A375 (cell line): ENCODE results near the gene DOLK. TPM values are rescaled to one million over a fixed set of nuclear protein-coding genes. Genes with fewer than 3 reads are reported as not detected.

Source experiments
- total RNA-seq: library from RNA; depleted of rRNA; stranded (reverse); fragments of >200 nt; shearing (Covaris generic); gene quantifications from 2 replicates; pipeline ENCODE4 v1.2.3, GENCODE V29; 2014; rRNA removed

Gene DOLK
- total RNA-seq: 15.7 and 19.6 TPM in 2 replicates

DNA sequence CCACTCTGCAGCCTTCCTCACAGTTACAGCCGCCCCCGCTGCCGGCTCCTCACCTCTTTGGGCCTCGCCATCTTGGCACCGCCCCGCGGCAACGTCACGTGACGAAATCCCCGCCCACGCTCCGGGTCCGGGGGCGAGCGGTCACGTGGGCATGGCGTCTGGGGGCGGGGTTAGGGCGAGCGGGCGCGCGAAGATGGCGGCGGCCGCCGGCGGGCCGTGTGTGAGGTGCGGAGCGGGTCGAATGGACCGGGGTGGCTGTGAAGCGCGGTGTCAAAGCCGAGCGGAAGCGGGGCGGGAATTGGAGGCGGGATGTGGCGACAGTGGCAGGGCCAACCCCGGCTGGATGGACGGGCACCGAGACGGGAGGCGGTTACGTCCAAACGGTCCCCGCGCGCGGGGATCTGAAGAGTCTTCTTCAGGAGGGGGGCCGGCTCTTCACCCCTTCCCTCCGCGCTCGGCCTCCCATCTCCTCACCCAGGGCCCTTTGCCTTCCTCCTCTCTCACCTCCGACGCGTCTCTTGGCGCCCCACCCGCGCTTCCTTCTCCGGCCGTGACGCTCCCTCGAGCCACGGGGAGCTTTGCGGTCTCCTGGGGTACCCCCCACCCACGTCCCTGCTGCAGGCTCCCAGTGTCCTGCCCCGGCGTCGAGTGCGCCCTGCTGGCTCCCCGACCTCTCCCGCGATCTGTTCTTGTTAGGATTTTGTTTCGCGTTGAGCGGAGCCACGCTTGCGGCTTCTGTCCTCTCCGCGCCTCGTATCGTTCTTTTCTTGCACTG is at the start of gene DOLK, which contains the start of gene NUP188:
DOLK (minus strand) TSS at position 77 of the 775 bp plus-strand sequence. CDS start 300 bp downstream, outside the sequence.
NUP188 (plus strand) TSS at position 173 of the 775 bp plus-strand sequence; CDS start at position 194, 21 bp downstream.

DNA sequence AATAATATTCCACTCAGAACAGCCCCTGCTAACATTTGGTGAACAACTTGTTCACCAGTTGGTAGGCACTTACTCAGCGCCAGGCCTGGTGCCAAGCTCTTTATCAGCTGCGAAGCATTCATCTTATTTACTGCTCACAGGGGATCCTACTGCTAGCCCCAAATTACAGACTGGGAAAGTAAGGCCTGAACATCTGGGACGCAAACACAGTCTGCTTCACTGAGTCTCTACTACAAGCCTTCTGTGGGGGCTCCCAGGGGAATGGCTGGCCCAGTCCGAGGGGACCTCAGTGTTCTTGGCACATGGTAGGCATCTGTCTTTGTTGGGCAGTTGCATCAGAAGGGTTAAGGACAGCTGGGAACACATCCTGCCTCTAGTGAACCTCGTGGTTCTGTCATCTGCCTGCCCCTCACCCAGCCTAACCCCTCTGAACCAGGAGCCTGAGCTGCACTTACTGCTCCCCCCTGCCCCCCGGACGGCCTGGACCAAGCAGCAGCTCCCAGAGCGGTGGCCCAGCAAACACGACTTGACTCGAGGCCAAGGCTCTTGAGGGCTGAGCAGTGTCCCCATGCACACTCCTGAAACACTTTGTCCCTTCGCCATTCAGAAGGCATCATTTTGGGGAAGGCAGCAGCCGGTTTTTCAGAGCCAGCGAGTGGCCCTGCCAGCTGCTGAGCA is 26.9 kb downstream of the DOLK start, which contains the start of gene PHYHD1:
PHYHD1 (plus strand) TSS at position 602 of the 678 bp plus-strand sequence. CDS start 1,342 bp downstream, outside the sequence.

Other genes starting within 250 kb of the DOLK start
- gene PKN3, start 245.1 kb downstream of the DOLK start, total RNA-seq: 12.7 and 14.0 TPM in 2 replicates
- 54.5 and 62.5 TPM in 2 replicates for gene ZDHHC12, start 223.5 kb downstream of the DOLK start, total RNA-seq
- 16.3 and 20.9 TPM in 2 replicates for gene ZER1, start 175.7 kb downstream of the DOLK start, total RNA-seq
- 11.1 and 12.6 TPM in 2 replicates for gene TBC1D13, start 160.3 kb downstream of the DOLK start, total RNA-seq
- 28.2 and 29.4 TPM in 2 replicates for gene ENDOG, start 129.1 kb downstream of the DOLK start, total RNA-seq
- gene SPOUT1, start 117.8 kb downstream of the DOLK start, total RNA-seq: 35.0 and 54.4 TPM in 2 replicates
- 11.1 and 13.8 TPM in 2 replicates for gene KYAT1, start 65.7 kb downstream of the DOLK start, total RNA-seq
- 38.5 and 42.1 TPM in 2 replicates for gene LRRC8A, start 65.5 kb downstream of the DOLK start, total RNA-seq
- not detected in 2 replicates for gene PHYHD1, start 26.6 kb downstream of the DOLK start, total RNA-seq
- gene NUP188, start 96 bp upstream of the DOLK start, total RNA-seq: 56.5 and 64.3 TPM in 2 replicates
- gene SH3GLB2, start 80.7 kb upstream of the DOLK start, total RNA-seq: 53.9 and 63.8 TPM in 2 replicates
- gene MIGA2, start 89.0 kb upstream of the DOLK start, total RNA-seq: 23.6 and 30.1 TPM in 2 replicates
- gene DOLPP1, start 133.5 kb upstream of the DOLK start, total RNA-seq: 20.6 and 28.8 TPM in 2 replicates
- 21.2 and 31.1 TPM in 2 replicates for gene CRAT, start 163.2 kb upstream of the DOLK start, total RNA-seq
- 151 and 163 TPM in 2 replicates for gene PTPA, start 163.8 kb upstream of the DOLK start, total RNA-seq
- 45.8 and 60.8 TPM in 2 replicates for gene IER5L, start 230.7 kb upstream of the DOLK start, total RNA-seq